CD4-positive, alpha-beta T cell treated with Interleukin-4 for 1 hour (primary cell): ENCODE measurements around the gene TLK2.

Experiments
- DNase-seq, 2 donors: peaks; one replicate each; pipeline ENCODE4 v3.0.0-alpha.2; 2020 to 2022

The TLK2 gene

GRCh38 chr17:62630365-62631085 lies 151.9 kb downstream of the TLK2 start:
- no peak for DNase-seq

DNA sequence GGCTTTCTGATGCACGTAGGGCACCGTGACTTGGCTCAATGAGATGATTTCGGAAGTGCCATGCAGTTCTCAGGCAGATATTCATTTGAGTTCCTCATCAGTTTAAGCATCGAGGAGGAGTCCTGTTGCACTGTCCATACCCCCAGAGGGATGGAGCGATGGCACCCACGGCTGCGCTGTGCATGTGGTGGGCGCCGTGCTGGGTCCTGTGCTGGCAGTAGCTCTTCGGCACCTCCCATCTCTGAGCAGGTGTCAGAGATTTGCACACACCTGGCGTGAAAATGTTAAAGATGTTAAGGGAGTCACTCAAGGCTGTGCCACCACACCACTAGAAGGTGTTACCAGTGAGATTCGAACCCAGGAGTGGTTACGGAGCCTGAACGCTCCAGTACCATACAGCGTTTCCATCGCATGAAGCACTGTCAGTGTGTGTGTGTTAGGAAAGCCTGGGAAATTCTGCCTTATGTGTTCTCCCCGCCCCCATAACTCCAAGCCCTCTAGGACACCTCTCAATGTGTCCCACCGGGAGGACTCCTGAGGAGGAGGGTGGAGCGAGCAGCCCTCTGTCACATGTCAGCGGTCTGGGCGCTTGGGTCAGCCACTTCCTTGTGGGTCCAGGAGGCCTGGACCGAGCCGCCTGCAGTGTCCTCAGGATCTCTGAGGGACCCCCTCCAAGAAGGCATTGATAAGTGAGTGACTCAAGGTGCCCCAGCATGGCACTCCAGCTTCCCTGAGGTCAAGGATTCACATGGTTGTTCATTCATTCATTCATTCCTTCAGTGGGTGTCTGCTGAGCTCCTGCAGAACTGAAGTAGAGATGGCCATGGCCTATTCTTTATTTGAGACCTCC lies 152.7 kb downstream of the TLK2 start:
- DNase-seq, result no peak

DNA sequence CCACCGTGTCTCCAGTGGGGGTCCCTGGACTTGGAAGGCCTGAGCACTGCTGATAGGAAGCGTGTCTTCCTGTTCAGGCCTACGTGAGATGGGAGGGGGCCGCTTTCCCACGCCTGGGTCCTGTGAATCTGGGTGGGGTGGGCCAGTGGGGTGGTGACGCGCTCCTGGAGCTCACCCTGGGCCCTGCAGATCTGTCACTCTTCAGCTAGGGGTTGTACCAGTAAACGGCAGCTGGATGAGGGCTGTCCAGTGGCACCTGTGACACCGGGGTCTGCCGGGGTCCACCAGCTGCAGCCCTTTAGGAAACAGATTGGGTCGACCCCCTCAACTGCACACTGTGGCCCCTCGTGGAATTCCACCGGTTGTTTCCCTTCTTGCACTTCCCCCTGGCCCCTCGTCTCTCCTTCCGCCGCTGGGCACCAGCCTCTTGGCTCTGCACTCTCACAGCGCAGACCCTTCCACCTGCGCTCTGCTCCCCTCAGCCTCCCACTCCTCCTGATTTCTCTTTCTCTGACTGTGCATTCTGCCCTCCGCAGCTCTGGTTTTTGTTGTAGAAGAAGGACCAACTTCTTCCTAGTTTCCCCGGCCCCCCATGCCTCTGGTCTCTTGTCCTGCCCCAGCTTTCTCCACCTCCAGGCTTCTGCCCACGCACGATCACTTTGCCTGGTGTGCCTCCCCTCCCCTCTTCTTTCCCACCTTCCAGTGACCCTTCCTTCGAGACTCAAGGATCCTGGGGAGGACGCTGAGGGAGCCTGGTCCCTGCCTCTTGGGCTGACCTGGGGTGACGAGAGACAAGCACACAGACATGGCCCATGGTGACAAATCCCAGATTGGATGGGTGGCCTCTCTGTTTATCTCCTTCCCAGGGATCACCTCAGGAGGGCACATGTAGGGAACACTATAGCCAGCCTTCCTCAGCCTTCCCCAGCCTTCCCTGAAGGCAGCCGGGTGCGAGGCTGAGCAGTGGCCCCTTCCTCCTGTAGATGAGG lies 153.6 kb downstream of the TLK2 start:
- no peak for DNase-seq

DNA sequence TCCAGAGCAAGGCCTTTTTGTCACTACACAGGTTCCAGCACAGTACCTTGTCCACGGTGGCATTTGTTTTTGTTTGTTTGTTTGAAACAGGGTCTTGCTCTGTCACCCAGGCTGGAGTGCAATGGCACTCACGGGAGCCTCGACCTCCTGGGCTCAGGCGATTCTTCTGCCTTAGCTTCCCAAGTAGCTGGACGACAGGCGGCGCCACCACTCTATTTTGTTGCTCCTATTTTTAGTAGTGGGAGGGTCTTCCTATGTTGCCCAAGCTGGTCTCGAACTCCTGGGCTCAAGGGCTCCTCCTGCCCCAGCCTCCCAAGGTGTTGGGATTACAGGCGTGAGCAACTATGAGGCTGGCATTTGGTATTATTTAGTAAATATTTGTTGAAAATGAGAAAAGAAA lies 159.2 kb downstream of the TLK2 start:
- no peak for DNase-seq

- DNase-seq, result no peak
Observed at GRCh38 chr17:62641153-62641552, 162.5 kb downstream of the TLK2 start.

- no peak for DNase-seq
Observed at GRCh38 chr17:62641951-62642350, 163.3 kb downstream of the TLK2 start.

DNA sequence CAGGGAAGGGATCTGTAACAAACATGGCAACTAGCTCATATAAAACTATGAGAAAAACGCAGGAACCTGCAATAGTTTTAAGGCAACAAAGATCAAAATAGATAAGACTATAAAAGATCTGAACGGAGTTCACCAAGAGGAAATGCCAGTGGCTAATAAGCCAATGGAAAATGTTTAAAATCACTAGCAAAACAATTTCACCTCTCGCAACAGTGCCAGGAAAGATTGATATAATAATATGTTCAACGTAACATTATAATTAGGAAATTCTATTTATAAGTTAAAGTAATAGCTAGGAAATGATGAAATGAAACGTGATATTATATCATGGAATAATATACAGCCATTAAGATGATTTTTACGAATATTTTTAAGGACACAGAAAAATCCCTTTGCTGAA lies 164.9 kb downstream of the TLK2 start:
- DNase-seq, result no peak

GRCh38 chr17:62644487-62645173 lies 166.0 kb downstream of the TLK2 start:
- no peak for DNase-seq

GRCh38 chr17:62648251-62648955 lies 169.8 kb downstream of the TLK2 start:
- no peak for DNase-seq

GRCh38 chr17:62648956-62649294 lies 170.3 kb downstream of the TLK2 start:
- no peak for DNase-seq

DNA sequence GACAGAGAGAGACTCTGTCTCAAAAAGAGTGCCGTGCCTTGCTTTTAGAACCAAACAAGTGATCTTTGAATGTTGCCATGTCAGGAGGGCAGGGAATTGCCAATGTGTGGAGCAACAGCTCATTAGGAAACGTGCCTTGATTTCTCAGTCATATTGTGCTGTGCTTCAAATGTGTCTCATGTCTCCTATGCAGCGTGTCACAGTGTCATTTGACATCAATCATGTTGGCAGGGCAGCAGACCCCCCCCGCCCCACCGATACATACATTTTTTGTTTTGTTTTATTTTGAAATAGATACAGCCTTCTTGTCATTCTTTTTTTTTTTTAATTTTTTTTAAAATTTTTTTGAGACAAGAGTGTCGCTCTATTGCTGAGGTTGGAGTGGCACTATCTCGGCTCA lies 170.9 kb downstream of the TLK2 start:
- no peak for DNase-seq

- DNase-seq, result no peak
Observed at GRCh38 chr17:62650587-62650986, 172.0 kb downstream of the TLK2 start.

DNA sequence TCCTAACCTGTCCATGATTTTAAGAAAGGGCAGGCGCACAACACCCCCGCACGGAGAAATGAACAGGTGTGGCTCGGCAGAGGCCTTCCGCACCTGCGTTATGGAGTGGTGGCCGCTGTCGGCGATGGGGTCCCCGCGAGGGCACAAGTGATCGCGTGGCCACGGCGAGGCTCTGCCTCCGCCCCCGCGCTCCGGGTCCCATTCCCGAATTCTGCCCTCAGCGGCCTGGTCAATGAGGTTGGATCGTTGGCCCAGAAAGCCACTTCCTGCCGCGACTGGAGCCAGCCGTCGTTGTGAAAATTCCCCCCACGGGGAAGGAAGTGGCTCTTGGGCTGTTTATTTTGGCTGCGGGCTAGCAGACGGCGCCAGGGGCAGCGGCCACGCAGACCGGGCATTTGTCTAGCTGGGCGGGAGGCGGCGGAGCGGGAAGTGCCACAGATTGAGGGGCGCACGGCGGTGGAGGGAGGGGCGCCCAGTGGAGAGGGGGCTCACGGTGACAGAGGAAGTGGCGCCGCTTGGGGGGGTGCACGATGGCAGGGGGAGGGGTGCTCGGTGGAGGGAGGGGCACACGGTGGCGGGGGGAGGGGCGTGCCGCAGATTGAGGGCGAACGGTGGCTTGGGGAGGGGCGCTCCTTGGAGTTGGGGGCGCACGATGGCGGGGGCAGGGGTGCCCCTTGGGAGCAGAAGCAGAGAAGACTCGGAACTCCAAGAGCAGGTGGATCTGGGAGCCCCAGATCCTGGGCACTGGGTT lies 173.8 kb downstream of the TLK2 start:
- DNase-seq, result peak; percentile 32 to 35

- peak; percentile 51 to 59 for DNase-seq
Observed at GRCh38 chr17:62653002-62653825, 174.6 kb downstream of the TLK2 start.

DNA sequence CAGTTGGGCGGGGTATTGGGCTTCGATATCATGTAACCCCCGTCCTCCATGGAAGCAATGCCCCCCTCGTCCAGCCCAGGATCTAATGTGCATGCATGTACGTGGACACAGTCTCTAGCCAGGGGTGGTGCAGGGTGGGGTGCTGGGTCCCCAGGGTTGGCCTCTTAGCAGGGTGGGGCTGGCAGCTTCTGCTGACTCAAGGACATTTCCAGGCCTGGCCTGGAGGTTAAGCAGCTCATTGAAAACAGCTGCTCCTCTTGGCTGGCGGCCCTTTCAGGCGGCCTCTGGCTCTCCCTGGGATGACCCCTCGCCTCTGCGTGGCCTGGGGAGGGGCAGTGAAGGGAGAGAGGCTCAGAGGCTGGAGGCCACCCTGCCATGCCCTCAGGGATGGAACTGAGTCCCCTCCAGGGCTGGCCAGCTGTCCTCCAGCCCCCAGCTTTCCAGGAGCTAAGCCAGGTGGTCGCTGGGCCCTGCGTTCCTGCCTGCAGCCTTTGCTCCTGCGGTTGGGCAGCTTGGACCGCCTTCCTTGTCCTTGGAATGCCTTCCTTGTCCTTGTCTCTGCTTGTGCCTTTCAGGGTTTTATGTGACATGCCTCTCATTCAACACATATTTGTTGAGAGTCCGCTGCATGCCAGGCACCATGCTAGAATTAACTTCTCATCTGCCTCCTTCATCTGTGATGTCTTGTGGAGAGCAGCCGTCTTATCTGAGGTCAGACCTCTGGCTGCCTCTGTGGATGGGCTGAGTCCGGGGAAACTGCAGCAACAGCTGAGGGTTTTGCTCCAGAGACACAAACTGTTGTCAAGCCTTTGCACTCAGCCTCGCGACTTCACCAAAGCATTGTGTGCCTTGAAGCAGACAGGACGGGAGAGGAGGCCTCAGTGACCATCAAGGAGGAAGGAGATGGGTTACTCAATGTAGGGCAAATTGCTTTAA lies 175.5 kb downstream of the TLK2 start:
- no peak for DNase-seq

GRCh38 chr17:62655656-62656055 lies 177.0 kb downstream of the TLK2 start:
- DNase-seq, result no peak

DNA sequence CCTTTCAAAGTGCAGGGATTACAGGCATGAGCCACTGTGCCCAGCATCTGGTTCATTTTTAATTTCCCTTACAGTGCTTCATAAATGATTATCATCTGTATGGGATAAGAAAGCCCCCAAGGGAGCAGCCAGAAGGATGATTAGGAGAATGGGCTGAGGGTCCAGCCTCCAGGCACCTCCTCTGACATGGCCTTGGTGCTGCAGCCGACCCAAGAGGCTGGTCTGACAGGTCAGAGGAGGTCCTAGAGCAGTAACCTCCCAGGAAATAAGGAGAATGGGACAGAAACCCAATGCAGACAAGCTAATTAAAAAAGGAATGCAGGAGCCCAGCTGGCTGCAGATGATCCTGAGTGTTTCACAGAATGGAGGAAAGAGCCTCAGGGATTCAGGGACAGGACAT lies 177.8 kb downstream of the TLK2 start:
- no peak for DNase-seq

DNA sequence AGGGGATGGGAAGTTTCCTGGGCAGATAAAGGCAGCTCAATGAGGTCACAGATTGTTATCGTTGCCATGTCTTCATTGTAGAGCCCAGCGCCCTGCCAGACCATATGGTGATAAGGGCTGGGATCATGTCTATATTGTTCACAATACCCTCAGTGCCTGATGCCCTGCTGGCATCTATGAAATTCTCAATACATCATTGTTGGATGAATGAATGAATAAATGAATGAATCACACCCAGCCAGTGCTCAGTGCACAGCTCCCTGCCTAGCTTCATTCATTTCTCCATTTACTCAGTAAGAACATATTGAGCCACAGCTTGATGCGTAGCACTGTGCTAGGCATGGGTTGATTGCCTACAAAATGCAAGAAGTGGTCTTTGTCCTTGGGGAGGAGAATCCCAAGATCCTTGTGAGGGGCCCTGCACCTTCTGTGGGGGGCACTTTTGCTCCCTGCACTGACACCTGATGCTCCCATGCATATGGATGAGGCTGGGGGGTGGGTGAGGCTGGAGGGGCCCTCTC lies 178.6 kb downstream of the TLK2 start:
- DNase-seq, result no peak

- DNase-seq, result no peak
Observed at GRCh38 chr17:62657690-62658089, 179.1 kb downstream of the TLK2 start.
